ENCODE data around the gene DNAJC6. TPM values are rescaled to one million over a fixed set of nuclear protein-coding genes. Genes with fewer than 3 reads are reported as not detected.

Gene DNAJC6
- total RNA-seq, 6 experiments from 2014 or later, result 0.46 to 2.9 (median 1.2) TPM

GRCh38 chr1:65429078-65429477 lies 119.7 kb downstream of the DNAJC6 start:
- 83% methylated on average over 1 of the region's 2 CpGs for WGBS (ENCODE audit: insufficient coverage, low coverage, low lambda C conversion rate, missing lambda C conversion rate)
- no peak for DNase-seq
- Histone ChIP-seq H3K4me1 (peaks cover 0 to 2% (median 0%) of the 10 kb centered on the region in 4 donors), H3K27me3 (no peaks in the 10 kb centered on the region), H3K4me3 (no peak overlapping the region), H3K9me3 (peaks cover 0 to 2% (median 0%) of the 10 kb centered on the region in 4 donors), H3K36me3 (peaks cover 0 to 59% (median 11%) of the 10 kb centered on the region in 4 donors), H3K27ac (peak overlapping the region in 1 of 3 donors; percentile 30)
- intact Hi-C loops (cut with DNase I), result no loop called here
- no peak for TF ChIP-seq POLR2A (IDR thresholded peaks at IDR 0.05)
- TF ChIP-seq CTCF (IDR thresholded peaks at IDR 0.05), result no peak
- ATAC-seq, result no peak

GRCh38 chr1:65429806-65430205 lies 120.5 kb downstream of the DNAJC6 start:
- TF ChIP-seq CTCF (IDR thresholded peaks at IDR 0.05), result no peak
- no peak for TF ChIP-seq POLR2A (IDR thresholded peaks at IDR 0.05)
- WGBS (ENCODE audit: insufficient coverage, low coverage, low lambda C conversion rate, missing lambda C conversion rate), result 49% methylated on average over 7 of the region's 7 CpGs
- ATAC-seq (peak in 3 of 4 donors; percentile 42 to 71 (median 44)), DNase-seq (no peak)
- no peak overlapping the region for H3K4me3 ChIP-seq
- H3K27ac ChIP-seq, result peak overlapping the region in 1 of 3 donors; percentile 60
- peaks cover 0 to 2% (median 0%) of the 10 kb centered on the region in 4 donors for H3K9me3 ChIP-seq
- no peaks in the 10 kb centered on the region for H3K4me1 ChIP-seq
- H3K36me3 ChIP-seq, result peaks cover 0 to 59% (median 11%) of the 10 kb centered on the region in 4 donors
- H3K27me3 ChIP-seq, result no peaks in the 10 kb centered on the region
- intact Hi-C loops (cut with DNase I), result loop anchor here in 1 of 2 donors (10.0 kb wide), 1 partner anchor 255 kb away; no protein-coding TSS in a partner anchor

- intact Hi-C loops (cut with DNase I), result loop anchor here in 1 of 2 donors (10.0 kb wide), 1 partner anchor 254 kb away; no protein-coding TSS in a partner anchor
- peak; percentile 65 to 78 (median 74) for ATAC-seq
Measured at GRCh38 chr1:65431111-65431705, 121.9 kb downstream of the DNAJC6 start.

GRCh38 chr1:65432918-65433317 lies 123.6 kb downstream of the DNAJC6 start:
- WGBS (ENCODE audit: insufficient coverage, low coverage, low lambda C conversion rate, missing lambda C conversion rate), result 75% methylated on average over 8 of the region's 8 CpGs
- H3K27me3 ChIP-seq, result no peaks in the 10 kb centered on the region
- no peak overlapping the region for H3K4me3 ChIP-seq
- intact Hi-C loops (cut with DNase I), result loop anchor here in 1 of 2 donors (10.0 kb wide), 1 partner anchor 252 kb away; no protein-coding TSS in a partner anchor
- DNase-seq (no peak), ATAC-seq (no peak)
- peaks cover 0 to 2% (median 0%) of the 10 kb centered on the region in 4 donors for H3K9me3 ChIP-seq
- H3K27ac ChIP-seq, result no peak overlapping the region
- peaks cover 0 to 32% (median 6%) of the 10 kb centered on the region in 4 donors for H3K36me3 ChIP-seq
- H3K4me1 ChIP-seq, result no peaks in the 10 kb centered on the region
- TF ChIP-seq POLR2A (IDR thresholded peaks at IDR 0.05) (no peak), CTCF (IDR thresholded peaks at IDR 0.05) (no peak)

More at GRCh38 chr1:65431111-65431705, 121.9 kb downstream of the DNAJC6 start:
- 14% methylated on average over 1 of the region's 1 CpG for WGBS (ENCODE audit: insufficient coverage, low coverage, low lambda C conversion rate, missing lambda C conversion rate)
- Histone ChIP-seq H3K4me1 (no peaks in the 10 kb centered on the region), H3K4me3 (no peak overlapping the region), H3K27ac (no peak overlapping the region), H3K27me3 (no peaks in the 10 kb centered on the region), H3K9me3 (peaks cover 0 to 2% (median 0%) of the 10 kb centered on the region in 4 donors), H3K36me3 (peaks cover 0 to 47% (median 7%) of the 10 kb centered on the region in 4 donors)
- TF ChIP-seq CTCF (IDR thresholded peaks at IDR 0.05) (peak; percentile 57 to 75 (median 69)), POLR2A (IDR thresholded peaks at IDR 0.05) (no peak)
- DNase-seq, result no peak
